HepG2 (cell line): ENCODE measurements around the gene CDK18. TPM values are rescaled to one million over a fixed set of nuclear protein-coding genes. Genes with fewer than 3 reads are reported as not detected.
A peak's percentile ranks its signal among the peaks of the same experiment; 100 is the strongest.

ENCODE experiments used
- ATAC-seq: fragments of 200-7000 bp; cut with Tn5 transposase; 3 replicates; pipeline ENCODE4 v1.9.1; 2020; ENCODE audit warnings: mild to moderate bottlenecking, moderate library complexity
- BruUV-seq: library from RNA; stranded (reverse); fragments of 400-500 nt; replicated peaks from 2 replicates; lab custom pipeline; 2021; lab: Mats Ljungman, UMichigan
- CTCF ChIA-PET: fragments of 300-600 bp; formaldehyde crosslinking; extraction: SDS; loops from one replicate; lab custom pipeline; 2021; ENCODE audit warnings: low total read pairs, inconsistent platforms, low intra/inter-chr PET ratio; lab: Yijun Ruan, JAX
- POLR2A ChIA-PET: fragments of 350-600 bp; sonication (Branson Sonifier 250); formaldehyde crosslinking; loops from one replicate; lab custom pipeline; 2020; ENCODE audit warnings: antibody characterized with exemption, inconsistent platforms; lab: Yijun Ruan, JAX
- DNase-seq: peaks from one replicate; pipeline ENCODE4 v3.0.0-alpha.2; 2015; ENCODE audit warnings: low spot score
- FAIRE-seq: peaks from 3 replicates; lab custom pipeline; 2011; peaks lifted over from hg19 to GRCh38; lab: Jason Lieb, UNC
- H2AFZ ChIP-seq: one replicate; pipeline ENCODE4 v1.6.1; 2011; ENCODE audit warnings: low read length, inconsistent platforms
- H3K27ac ChIP-seq: fragments of 300-600 bp; 3 replicates; pipeline ENCODE4 v1.8.0; 2011; ENCODE audit warnings: mixed run types, mild to moderate bottlenecking, mixed read lengths, low read length, inconsistent platforms; ENCODE audit not compliant: insufficient read depth; ENCODE audit errors: extremely low read length
- H3K27me3 ChIP-seq, 2 experiments: fragments of 200-600 bp in 1 of 2; 2 replicates in 1 of 2; 3 replicates in 1 of 2; pipeline versions ENCODE4 v1.6.0 to v1.8.0; 2011; ENCODE audit warnings: low read length in 2 of 2, mild to moderate bottlenecking in 2 of 2, moderate library complexity in 2 of 2, inconsistent platforms in 1 of 2; ENCODE audit not compliant: insufficient read depth in 2 of 2, control insufficient read depth in 1 of 2
- H3K36me3 ChIP-seq, 2 experiments: fragments of 200-600 bp in 1 of 2; replicated peaks in 1 of 2; 2 replicates in 1 of 2; 3 replicates in 1 of 2; pipeline versions ENCODE4 v1.5.1 to v1.8.0; 2011; ENCODE audit warnings: low read length in 2 of 2, inconsistent platforms in 1 of 2; ENCODE audit not compliant: insufficient read depth in 2 of 2, control insufficient read depth in 1 of 2
- H3K4me1 ChIP-seq: 2 replicates; pipeline ENCODE4 v1.5.1; 2012; ENCODE audit warnings: low read length, inconsistent platforms; ENCODE audit not compliant: insufficient read depth
- H3K4me2 ChIP-seq: 2 replicates; pipeline ENCODE4 v1.6.0; 2011; ENCODE audit warnings: low read depth, low read length, inconsistent platforms
- H3K4me3 ChIP-seq, 3 experiments: fragments of 200-600 bp in 1 of 3; sonication (generic), shearing (Covaris generic) in 1 of 3; replicated peaks in 1 of 3; 2 replicates each; pipeline ENCODE4 v1.5.1; 2011 to 2016; ENCODE audit warnings: low read length in 3 of 3, inconsistent platforms in 2 of 3, low read depth in 2 of 3, mild to moderate bottlenecking in 2 of 3, control low read depth in 1 of 3, mixed read lengths in 1 of 3; ENCODE audit not compliant: insufficient read depth in 1 of 3
- H3K79me2 ChIP-seq: one replicate; pipeline ENCODE4 v1.6.1; 2011; ENCODE audit warnings: low read length, inconsistent platforms; ENCODE audit not compliant: insufficient read depth
- H3K9ac ChIP-seq: 2 replicates; pipeline ENCODE4 v1.6.0; 2011; ENCODE audit warnings: mild to moderate bottlenecking, low read depth, low read length, inconsistent platforms; ENCODE audit not compliant: insufficient read depth
- H3K9me3 ChIP-seq: 2 replicates; pipeline ENCODE4 v1.5.1; 2012; ENCODE audit warnings: mild to moderate bottlenecking, low read length
- H4K20me1 ChIP-seq: 2 replicates; pipeline ENCODE4 v1.6.0; 2011; ENCODE audit warnings: inconsistent platforms, mild to moderate bottlenecking, low read length, moderate library complexity; ENCODE audit not compliant: insufficient read depth
- ATF1 ChIP-seq: IDR thresholded peaks from 2 replicates; pipeline ENCODE4 v1.6.1; 2016; ENCODE audit warnings: mild to moderate bottlenecking, control low read depth
- BHLHE40 ChIP-seq: IDR thresholded peaks from 2 replicates; pipeline ENCODE4 v1.6.1; 2011; ENCODE audit warnings: low read length, improper control_type of control experiment
- ETV5 ChIP-seq: IDR thresholded peaks from 2 replicates; pipeline ENCODE4 v1.6.1; 2018; ENCODE audit warnings: missing biosample characterization, missing genetic modification reagents, inconsistent platforms, borderline replicate concordance
- FOSL2 ChIP-seq: sonication (generic); formaldehyde crosslinking; IDR thresholded peaks from 2 replicates; pipeline ENCODE4 v1.4.0; 2020; ENCODE audit warnings: missing genetic modification reagents
- HNRNPK ChIP-seq: fragments of 200-400 bp; formaldehyde crosslinking; IDR thresholded peaks from 2 replicates; pipeline ENCODE4 v1.6.1; 2018; ENCODE audit warnings: low read length, low read depth, moderate library complexity, mild to moderate bottlenecking; ENCODE audit not compliant: poor library complexity, severe bottlenecking
- JDP2 ChIP-seq: sonication (generic); formaldehyde crosslinking; IDR thresholded peaks from 2 replicates; pipeline ENCODE4 v1.8.1; 2022; ENCODE audit warnings: missing genetic modification reagents, borderline replicate concordance
- PHF20 ChIP-seq: sonication (generic); formaldehyde crosslinking; IDR thresholded peaks from 2 replicates; pipeline ENCODE4 v1.5.0; 2020; ENCODE audit warnings: mild to moderate bottlenecking, missing genetic modification reagents
- RXRA ChIP-seq: sonication (generic); formaldehyde crosslinking; IDR thresholded peaks from 2 replicates; pipeline ENCODE4 v1.5.1; 2020; ENCODE audit warnings: missing genetic modification reagents
- SP1 ChIP-seq, 2 experiments: fragments of 450-650 bp in 1 of 2; sonication (generic) in 1 of 2; formaldehyde crosslinking in 1 of 2; IDR thresholded peaks; 2 replicates each; pipeline versions ENCODE4 v1.4.0 to v1.6.1; 2016 to 2020; ENCODE audit warnings: missing genetic modification reagents in 1 of 2
- SP5 ChIP-seq: IDR thresholded peaks from 2 replicates; pipeline ENCODE4 v1.6.1; 2016; ENCODE audit warnings: low read depth, borderline replicate concordance
- SRY ChIP-seq: sonication (generic); formaldehyde crosslinking; IDR thresholded peaks from 2 replicates; pipeline ENCODE4 v1.8.0; 2022; ENCODE audit warnings: mild to moderate bottlenecking, missing genetic modification reagents
- TBL1XR1 ChIP-seq: fragments of 150-350 bp; IDR thresholded peaks from 2 replicates; pipeline ENCODE4 v1.6.1; 2014; ENCODE audit warnings: borderline replicate concordance, low read length; ENCODE audit not compliant: partially characterized antibody
- ZNF768 ChIP-seq: sonication (generic); formaldehyde crosslinking; IDR thresholded peaks from 2 replicates; pipeline ENCODE4 v1.4.0; 2020; ENCODE audit warnings: missing genetic modification reagents
- WGBS: methylation state at CpG from one replicate; pipeline ENCODE4 v1.1.6; 2017; ENCODE audit warnings: low lambda C conversion rate; 5-methylcytosine and 5-hydroxymethylcytosine counted together
- in situ Hi-C: cut with HindIII; loops from 2 replicates; pipeline ENCODE4 v1.10.0; 2017; ENCODE audit warnings: low pct_unique_long_range_greater_than_20kb; ENCODE audit not compliant: extremely low pct_ligation_motif_present
- intact Hi-C: fragments of 100-400 bp; cut with micrococcal nuclease; formaldehyde crosslinking; loops from one replicate; pipeline ENCODE4 v1.10.0; 2022; ENCODE audit not compliant: unreplicated experiment
- polyA plus RNA-seq, 8 experiments: library from polyadenylated mRNA; depleted of rRNA in 3 of 8; stranded (reverse) in 7 of 8; unstranded in 1 of 8; fragments of >200 nt; fragmentation: Illumina TruSeq in 4 of 8; extraction: Trizol in 4 of 8; gene quantifications; 2 replicates each; pipeline versions ENCODE4 v1.2.1 to v1.2.3, GENCODE V29; 2011 to 2016; ENCODE audit warnings: low read depth in 4 of 8, missing spikeins in 1 of 8, mixed read lengths in 1 of 8; ENCODE audit not compliant: insufficient read depth in 1 of 8
- total RNA-seq, 5 experiments: library from RNA; depleted of rRNA; stranded (reverse); fragments of >200 nt; fragmentation: Illumina TruSeq; extraction: Trizol; gene quantifications; 2 replicates each; pipeline ENCODE4 v1.2.3, GENCODE V29; 2016; ENCODE audit warnings: low read depth in 1 of 5
- TF ChIP-seq, protein P1 (sequence below): sonication (generic); formaldehyde crosslinking; IDR thresholded peaks from 2 replicates; pipeline ENCODE4 v1.8.1; 2023; ENCODE audit warnings: missing genetic modification reagents, mild to moderate bottlenecking, borderline replicate concordance
- TF ChIP-seq, protein P2 (sequence below): sonication (generic); formaldehyde crosslinking; IDR thresholded peaks from 2 replicates; pipeline ENCODE4 v1.4.0; 2020; ENCODE audit warnings: missing genetic modification reagents
- TF ChIP-seq, protein P3 (sequence below): sonication (generic); formaldehyde crosslinking; IDR thresholded peaks from 2 replicates; pipeline ENCODE4 v1.8.1; 2023; ENCODE audit warnings: mild to moderate bottlenecking, missing genetic modification reagents, borderline replicate concordance
- TF ChIP-seq, protein P4 (sequence below): sonication (generic); formaldehyde crosslinking; IDR thresholded peaks from 2 replicates; pipeline ENCODE4 v1.4.0; 2020; ENCODE audit warnings: missing genetic modification reagents
- TF ChIP-seq, protein P5 (sequence below): sonication (generic); formaldehyde crosslinking; IDR thresholded peaks from 2 replicates; pipeline ENCODE4 v1.4.0; 2020; ENCODE audit warnings: missing genetic modification reagents

CDK18 gene
- total and polyA plus RNA-seq, 2 of the 13 experiments (the other 11 are each of a cell fraction or from before 2014, with no cell fraction given): 6.4 to 38.8 TPM

DNA sequence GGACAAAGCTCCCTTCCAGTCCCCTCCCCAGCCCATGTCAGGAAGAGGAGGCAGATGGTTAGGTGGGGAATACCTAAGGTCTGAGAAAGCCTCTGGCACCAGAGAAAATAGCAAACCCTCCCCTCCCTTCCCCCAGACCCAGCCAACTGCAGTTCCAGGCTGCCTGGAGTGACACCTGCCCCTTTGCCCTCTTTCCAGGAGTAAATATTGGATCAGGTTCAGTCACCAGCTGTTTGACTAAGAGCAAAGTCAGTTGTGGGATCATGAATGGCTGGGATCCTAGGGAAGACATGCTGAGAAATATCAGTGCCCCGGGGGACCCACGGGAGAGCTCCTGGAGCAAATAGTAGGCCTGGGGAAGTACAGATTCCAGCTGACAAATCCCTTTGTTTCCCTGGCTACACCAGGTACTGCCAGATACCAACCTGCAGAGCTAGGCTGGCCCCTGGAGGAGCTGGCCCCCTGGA lies 12.2 kb upstream of the CDK18 start:
- intact Hi-C loops: loop anchor here (1.0 kb wide), 1 partner anchor 12 kb away; the partner anchor contains the start of gene CDK18
- H3K27ac ChIP-seq: peak overlapping the region; percentile 61
- in situ Hi-C loops: no loop called here
- CTCF ChIA-PET: interaction anchor here (6.3 kb wide), 1 partner anchor 32 kb away, joined by 86 read pairs; no protein-coding TSS in a partner anchor
- H4K20me1 ChIP-seq: no peaks in the 10 kb centered on the region
- H2AFZ ChIP-seq: no peak overlapping the region
- H3K79me2 ChIP-seq: no peaks in the 10 kb centered on the region
- no peaks in the 10 kb centered on the region for H3K9me3 ChIP-seq
- H3K4me1 ChIP-seq: peaks cover 78% of the 10 kb centered on the region
- H3K27me3 ChIP-seq: peaks cover 0 to 14% of the 10 kb centered on the region in 2 experiments; a peak in 2 of 5 replicates
- POLR2A ChIA-PET: interaction anchor here (1.0 to 2.3 kb wide), 7 partner anchors 9 to 140 kb away, joined by 3 to 12 read pairs (median 6); partner anchors contain the start of gene CDK18
- BruUV-seq: no TSS peak
- ATAC-seq: peak; percentile 89
- FAIRE-seq: peak; percentile 96
- H3K9ac ChIP-seq: peak overlapping the region; percentile 33; the same call in 1 of the 2 replicates
- WGBS: 0% methylated on average over 1 of the region's 2 CpGs
- H3K4me2 ChIP-seq: peak overlapping the region; percentile 83
- H3K36me3 ChIP-seq: no peaks in the 10 kb centered on the region
- DNase-seq: peak; percentile 91
- peak overlapping the region in 2 of 3 experiments; percentile 6 to 51; a peak in 3 of 6 replicates for H3K4me3 ChIP-seq
- no peak for TF ChIP-seq SRY (CRISPR knock-in tag)
- TF ChIP-seq, protein P1, sequence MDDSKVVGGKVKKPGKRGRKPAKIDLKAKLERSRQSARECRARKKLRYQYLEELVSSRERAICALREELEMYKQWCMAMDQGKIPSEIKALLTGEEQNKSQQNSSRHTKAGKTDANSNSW (CRISPR knock-in tag): no peak
- TF ChIP-seq, protein P2, sequence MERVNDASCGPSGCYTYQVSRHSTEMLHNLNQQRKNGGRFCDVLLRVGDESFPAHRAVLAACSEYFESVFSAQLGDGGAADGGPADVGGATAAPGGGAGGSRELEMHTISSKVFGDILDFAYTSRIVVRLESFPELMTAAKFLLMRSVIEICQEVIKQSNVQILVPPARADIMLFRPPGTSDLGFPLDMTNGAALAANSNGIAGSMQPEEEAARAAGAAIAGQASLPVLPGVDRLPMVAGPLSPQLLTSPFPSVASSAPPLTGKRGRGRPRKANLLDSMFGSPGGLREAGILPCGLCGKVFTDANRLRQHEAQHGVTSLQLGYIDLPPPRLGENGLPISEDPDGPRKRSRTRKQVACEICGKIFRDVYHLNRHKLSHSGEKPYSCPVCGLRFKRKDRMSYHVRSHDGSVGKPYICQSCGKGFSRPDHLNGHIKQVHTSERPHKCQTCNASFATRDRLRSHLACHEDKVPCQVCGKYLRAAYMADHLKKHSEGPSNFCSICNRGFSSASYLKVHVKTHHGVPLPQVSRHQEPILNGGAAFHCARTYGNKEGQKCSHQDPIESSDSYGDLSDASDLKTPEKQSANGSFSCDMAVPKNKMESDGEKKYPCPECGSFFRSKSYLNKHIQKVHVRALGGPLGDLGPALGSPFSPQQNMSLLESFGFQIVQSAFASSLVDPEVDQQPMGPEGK (CRISPR knock-in tag): peak; percentile 77
- TF ChIP-seq, protein P3, sequence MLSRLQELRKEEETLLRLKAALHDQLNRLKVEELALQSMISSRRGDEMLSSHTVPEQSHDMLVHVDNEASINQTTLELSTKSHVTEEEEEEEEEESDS (CRISPR knock-in tag): no peak
- TF ChIP-seq TBL1XR1: peak; percentile 67
- peak; percentile 78 for TF ChIP-seq FOSL2 (CRISPR knock-in tag)
- TF ChIP-seq, protein P4, sequence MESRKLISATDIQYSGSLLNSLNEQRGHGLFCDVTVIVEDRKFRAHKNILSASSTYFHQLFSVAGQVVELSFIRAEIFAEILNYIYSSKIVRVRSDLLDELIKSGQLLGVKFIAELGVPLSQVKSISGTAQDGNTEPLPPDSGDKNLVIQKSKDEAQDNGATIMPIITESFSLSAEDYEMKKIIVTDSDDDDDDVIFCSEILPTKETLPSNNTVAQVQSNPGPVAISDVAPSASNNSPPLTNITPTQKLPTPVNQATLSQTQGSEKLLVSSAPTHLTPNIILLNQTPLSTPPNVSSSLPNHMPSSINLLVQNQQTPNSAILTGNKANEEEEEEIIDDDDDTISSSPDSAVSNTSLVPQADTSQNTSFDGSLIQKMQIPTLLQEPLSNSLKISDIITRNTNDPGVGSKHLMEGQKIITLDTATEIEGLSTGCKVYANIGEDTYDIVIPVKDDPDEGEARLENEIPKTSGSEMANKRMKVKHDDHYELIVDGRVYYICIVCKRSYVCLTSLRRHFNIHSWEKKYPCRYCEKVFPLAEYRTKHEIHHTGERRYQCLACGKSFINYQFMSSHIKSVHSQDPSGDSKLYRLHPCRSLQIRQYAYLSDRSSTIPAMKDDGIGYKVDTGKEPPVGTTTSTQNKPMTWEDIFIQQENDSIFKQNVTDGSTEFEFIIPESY (CRISPR knock-in tag): no peak
- no peak for TF ChIP-seq JDP2 (CRISPR knock-in tag)
- peak; percentile 93 for TF ChIP-seq RXRA (CRISPR knock-in tag)
- no peak for TF ChIP-seq PHF20 (CRISPR knock-in tag)
- peak; percentile 70 for TF ChIP-seq SP5 (CRISPR knock-in tag)
- peak; percentile 35; the same call in 1 of the 2 replicates for TF ChIP-seq ETV5 (CRISPR knock-in tag)
- no peak for TF ChIP-seq ZNF768 (CRISPR knock-in tag)
- no peak for TF ChIP-seq SP1 (IDR thresholded peaks at IDR 0.05)
- TF ChIP-seq SP1 (CRISPR knock-in tag; IDR thresholded peaks at IDR 0.05): no peak
- no peak for TF ChIP-seq HNRNPK
- no peak for TF ChIP-seq ATF1 (CRISPR knock-in tag)
- TF ChIP-seq, protein P5, sequence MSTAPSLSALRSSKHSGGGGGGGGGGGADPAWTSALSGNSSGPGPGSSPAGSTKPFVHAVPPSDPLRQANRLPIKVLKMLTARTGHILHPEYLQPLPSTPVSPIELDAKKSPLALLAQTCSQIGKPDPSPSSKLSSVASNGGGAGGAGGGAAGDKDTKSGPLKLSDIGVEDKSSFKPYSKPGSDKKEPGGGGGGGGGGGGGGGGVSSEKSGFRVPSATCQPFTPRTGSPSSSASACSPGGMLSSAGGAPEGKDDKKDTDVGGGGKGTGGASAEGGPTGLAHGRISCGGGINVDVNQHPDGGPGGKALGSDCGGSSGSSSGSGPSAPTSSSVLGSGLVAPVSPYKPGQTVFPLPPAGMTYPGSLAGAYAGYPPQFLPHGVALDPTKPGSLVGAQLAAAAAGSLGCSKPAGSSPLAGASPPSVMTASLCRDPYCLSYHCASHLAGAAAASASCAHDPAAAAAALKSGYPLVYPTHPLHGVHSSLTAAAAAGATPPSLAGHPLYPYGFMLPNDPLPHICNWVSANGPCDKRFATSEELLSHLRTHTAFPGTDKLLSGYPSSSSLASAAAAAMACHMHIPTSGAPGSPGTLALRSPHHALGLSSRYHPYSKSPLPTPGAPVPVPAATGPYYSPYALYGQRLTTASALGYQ: no peak; the same call in 1 of the 2 replicates
- TF ChIP-seq BHLHE40: no peak
